ENCODE results near the gene CCR9. TPM values are rescaled to one million over a fixed set of nuclear protein-coding genes. Genes with fewer than 3 reads are reported as not detected.

Gene CCR9
- total and polyA plus RNA-seq, 2 experiments from 2014 or later, result not detected

DNA sequence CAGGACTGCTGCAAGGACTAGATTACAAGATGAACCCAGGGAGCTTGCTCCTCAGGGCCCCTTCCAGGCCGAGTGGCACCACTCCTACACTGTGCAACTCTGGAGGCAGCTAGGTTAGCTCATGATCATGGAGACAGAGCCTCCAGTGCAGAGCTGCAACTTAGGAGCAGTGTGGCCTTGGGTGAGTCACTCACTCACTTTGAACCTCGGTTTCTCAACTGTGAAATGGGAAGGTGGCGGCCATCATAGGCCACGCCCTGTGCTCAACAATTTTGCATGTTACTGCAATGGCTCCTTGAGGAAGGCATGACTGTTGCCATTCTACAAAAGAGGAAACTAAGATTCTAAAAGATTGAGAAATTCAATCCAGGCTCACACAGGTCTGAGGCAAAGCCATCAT is 45.8 kb downstream of the CCR9 start:
- no peak overlapping the region for H2AFZ ChIP-seq
- H4K20me1 ChIP-seq (ENCODE audit: insufficient read depth), result no peaks in the 10 kb centered on the region
- no peaks in the 10 kb centered on the region for H3K9me3 ChIP-seq (ENCODE audit: low read depth)
- peaks cover 8% of the 10 kb centered on the region; the same call in 1 of the 2 replicates for H3K4me1 ChIP-seq (ENCODE audit: insufficient read depth)
- H3K4me3 ChIP-seq, result no peak overlapping the region
- no peak for DNase-seq
- no peak overlapping the region for H3K27ac ChIP-seq
- H3K9ac ChIP-seq, result no peak overlapping the region
- no peaks in the 10 kb centered on the region for H3K27me3 ChIP-seq (replicated peaks; ENCODE audit: insufficient read depth)
- 97 to 98% methylated on average over 4 of the region's 4 CpGs for WGBS, 2 experiments (ENCODE audit: low coverage in 1 of 2, low lambda C conversion rate in 2 of 2, missing lambda C conversion rate in 2 of 2)
- H3F3A ChIP-seq (ENCODE audit: insufficient read depth), result no peaks in the 10 kb centered on the region; the same call in 1 of the 2 replicates
- no peaks in the 10 kb centered on the region for H3K36me3 ChIP-seq (ENCODE audit: low read depth)
- TF ChIP-seq EZH2phosphoT487 (IDR thresholded peaks at IDR 0.05; ENCODE audit: insufficient read depth, low read depth) (no peak), EZH2 (IDR thresholded peaks at IDR 0.05; ENCODE audit: insufficient read depth, poor library complexity, severe bottlenecking) (no peak)
- no peaks in the 10 kb centered on the region for H3K9me2 ChIP-seq (ENCODE audit: insufficient read depth)
- H3K79me2 ChIP-seq (ENCODE audit: insufficient read depth), result no peaks in the 10 kb centered on the region
- in situ Hi-C loops (cut with MboI), result loop anchor here (25.0 kb wide), 1 partner anchor 430 kb away; the partner anchor contains the start of genes CCR2 and CCR5
- no peak overlapping the region for H3K4me2 ChIP-seq (ENCODE audit: unreplicated experiment)

DNA sequence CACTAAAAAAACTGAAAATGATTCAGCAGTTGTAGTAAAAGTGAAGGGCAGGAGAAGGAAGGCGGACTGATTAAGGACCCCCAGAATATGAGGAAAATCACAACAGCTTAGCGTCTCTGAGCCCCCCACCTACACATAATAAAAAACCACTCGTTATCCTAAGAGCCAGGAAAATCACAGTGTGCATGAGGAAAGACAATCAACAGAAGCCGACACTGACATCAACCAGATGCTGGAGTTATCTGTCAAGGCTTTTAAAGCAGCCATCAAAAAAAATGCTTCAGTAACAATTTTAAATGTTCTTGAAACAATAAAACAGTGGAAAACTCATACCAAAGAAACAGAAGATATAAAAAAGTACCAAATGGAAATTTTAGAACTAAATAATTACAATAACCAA is 47.2 kb downstream of the CCR9 start:
- 74 to 77% methylated on average over 4 of the region's 4 CpGs for WGBS, 2 experiments (ENCODE audit: low coverage in 1 of 2, low lambda C conversion rate in 2 of 2, missing lambda C conversion rate in 2 of 2)
- no peak for DNase-seq
- H2AFZ ChIP-seq, result no peak overlapping the region
- H3K27me3 ChIP-seq (replicated peaks; ENCODE audit: insufficient read depth), result no peaks in the 10 kb centered on the region
- H3K9ac ChIP-seq, result no peak overlapping the region
- in situ Hi-C loops (cut with MboI), result loop anchor here (25.0 kb wide), 1 partner anchor 429 kb away; the partner anchor contains the start of genes CCR2 and CCR5
- H3F3A ChIP-seq (ENCODE audit: insufficient read depth), result no peaks in the 10 kb centered on the region
- H3K4me2 ChIP-seq (ENCODE audit: unreplicated experiment), result no peak overlapping the region
- H3K79me2 ChIP-seq (ENCODE audit: insufficient read depth), result no peaks in the 10 kb centered on the region
- H3K9me3 ChIP-seq (ENCODE audit: low read depth), result no peaks in the 10 kb centered on the region
- no peaks in the 10 kb centered on the region for H3K36me3 ChIP-seq (ENCODE audit: low read depth)
- no peaks in the 10 kb centered on the region for H4K20me1 ChIP-seq (ENCODE audit: insufficient read depth)
- no peak overlapping the region for H3K4me3 ChIP-seq
- H3K27ac ChIP-seq, result no peak overlapping the region
- no peaks in the 10 kb centered on the region for H3K4me1 ChIP-seq (ENCODE audit: insufficient read depth)
- TF ChIP-seq EZH2phosphoT487 (IDR thresholded peaks at IDR 0.05; ENCODE audit: insufficient read depth, low read depth) (no peak), EZH2 (IDR thresholded peaks at IDR 0.05; ENCODE audit: insufficient read depth, poor library complexity, severe bottlenecking) (no peak)
- H3K9me2 ChIP-seq (ENCODE audit: insufficient read depth), result no peaks in the 10 kb centered on the region

DNA sequence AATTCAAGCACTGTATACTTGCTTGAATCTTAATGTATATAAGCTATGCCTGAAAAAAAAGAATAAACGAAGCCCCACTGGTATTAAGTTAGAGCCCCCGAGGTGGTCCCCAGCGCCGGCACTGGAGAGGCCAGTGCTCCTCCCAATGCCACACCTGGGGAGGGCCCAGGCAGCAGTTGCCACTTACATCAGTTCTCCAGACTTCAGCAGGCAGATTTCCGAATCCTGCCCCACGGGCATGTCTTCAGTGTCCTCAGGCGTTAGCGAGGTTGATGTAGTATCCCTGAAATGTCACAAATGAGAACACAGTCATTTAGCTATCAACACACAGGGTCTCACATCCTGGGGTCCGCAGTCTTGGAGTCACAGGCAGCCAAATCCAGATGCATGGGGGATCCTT is 49.9 kb downstream of the CCR9 start:
- Histone ChIP-seq H3K27me3 (replicated peaks; ENCODE audit: insufficient read depth) (no peaks in the 10 kb centered on the region), H3K9ac (no peak overlapping the region), H4K20me1 (ENCODE audit: insufficient read depth) (no peaks in the 10 kb centered on the region), H3K36me3 (ENCODE audit: low read depth) (no peaks in the 10 kb centered on the region), H3F3A (ENCODE audit: insufficient read depth) (no peaks in the 10 kb centered on the region), H2AFZ (no peak overlapping the region), H3K4me3 (no peak overlapping the region), H3K9me2 (ENCODE audit: insufficient read depth) (no peaks in the 10 kb centered on the region), H3K27ac (no peak overlapping the region), H3K4me1 (ENCODE audit: insufficient read depth) (peaks cover 5% of the 10 kb centered on the region), H3K4me2 (ENCODE audit: unreplicated experiment) (no peak overlapping the region), H3K9me3 (ENCODE audit: low read depth) (no peaks in the 10 kb centered on the region), H3K79me2 (ENCODE audit: insufficient read depth) (no peaks in the 10 kb centered on the region)
- TF ChIP-seq EZH2 (IDR thresholded peaks at IDR 0.05; ENCODE audit: insufficient read depth, poor library complexity, severe bottlenecking) (no peak), EZH2phosphoT487 (IDR thresholded peaks at IDR 0.05; ENCODE audit: insufficient read depth, low read depth) (no peak)
- in situ Hi-C loops (cut with MboI), result loop anchor here (25.0 kb wide), 1 partner anchor 426 kb away; the partner anchor contains the start of genes CCR2 and CCR5
- WGBS, 2 experiments (ENCODE audit: low coverage in 1 of 2, low lambda C conversion rate in 2 of 2, missing lambda C conversion rate in 2 of 2), result 91 to 93% methylated on average over 9 of the region's 9 CpGs
- DNase-seq, result no peak

DNA sequence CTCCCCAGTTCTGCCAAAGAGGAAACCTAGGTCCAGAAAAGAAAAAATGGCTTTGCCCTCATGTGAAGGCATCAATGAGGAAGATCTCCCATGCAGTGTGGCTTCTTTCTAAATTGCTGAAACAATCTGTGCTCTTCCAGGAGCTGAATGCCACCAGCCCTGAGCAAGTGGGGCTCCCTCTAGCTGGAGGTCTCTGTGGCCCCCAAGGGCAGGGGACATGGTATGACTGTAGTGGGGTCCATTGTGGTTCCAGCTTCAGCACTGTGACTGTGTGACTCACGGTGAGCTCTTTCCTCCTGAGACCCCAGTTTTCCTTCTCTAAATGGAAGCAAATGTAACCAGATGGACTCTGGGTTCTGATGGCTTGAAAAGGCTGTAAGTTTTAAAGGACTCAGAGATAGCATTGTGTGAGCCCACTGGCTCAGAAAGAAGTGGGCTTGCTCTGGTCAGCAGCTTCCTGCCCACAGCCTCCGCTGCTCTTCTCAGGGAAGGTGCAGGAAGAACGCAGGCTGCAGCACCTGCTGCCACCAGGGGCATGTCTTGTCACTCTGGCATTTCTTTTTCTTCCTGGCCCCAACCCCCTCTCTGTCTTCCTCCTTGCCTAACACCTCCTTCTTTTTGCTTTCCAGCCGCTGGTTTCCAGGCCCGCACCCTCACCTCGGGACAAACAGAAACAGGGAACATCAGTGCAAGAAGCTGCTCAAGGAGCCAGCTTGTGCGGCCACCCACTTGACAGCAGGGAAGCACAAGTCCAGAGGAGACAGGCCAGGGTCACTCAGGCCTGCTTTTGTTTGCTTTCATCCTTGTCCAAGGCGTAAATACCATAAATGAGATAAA is 51.1 kb downstream of the CCR9 start:
- H3K4me1 ChIP-seq (ENCODE audit: insufficient read depth), result peaks cover 5% of the 10 kb centered on the region
- H3K79me2 ChIP-seq (ENCODE audit: insufficient read depth), result no peaks in the 10 kb centered on the region
- no peaks in the 10 kb centered on the region for H3K9me3 ChIP-seq (ENCODE audit: low read depth)
- H2AFZ ChIP-seq, result no peak overlapping the region
- H4K20me1 ChIP-seq (ENCODE audit: insufficient read depth), result no peaks in the 10 kb centered on the region
- no peak overlapping the region for H3K27ac ChIP-seq
- no peaks in the 10 kb centered on the region for H3K9me2 ChIP-seq (ENCODE audit: insufficient read depth)
- no peak overlapping the region for H3K9ac ChIP-seq
- no peak overlapping the region for H3K4me2 ChIP-seq (ENCODE audit: unreplicated experiment)
- no peaks in the 10 kb centered on the region for H3K36me3 ChIP-seq (ENCODE audit: low read depth)
- no peak for DNase-seq
- no peaks in the 10 kb centered on the region for H3K27me3 ChIP-seq (replicated peaks; ENCODE audit: insufficient read depth)
- H3K4me3 ChIP-seq, result no peak overlapping the region
- 78 to 81% methylated on average over 8 of the region's 8 CpGs for WGBS, 2 experiments (ENCODE audit: low coverage in 1 of 2, low lambda C conversion rate in 2 of 2, missing lambda C conversion rate in 2 of 2)
- TF ChIP-seq EZH2phosphoT487 (IDR thresholded peaks at IDR 0.05; ENCODE audit: insufficient read depth, low read depth) (no peak), EZH2 (IDR thresholded peaks at IDR 0.05; ENCODE audit: insufficient read depth, poor library complexity, severe bottlenecking) (no peak)
- in situ Hi-C loops (cut with MboI), result loop anchor here (25.0 kb wide), 1 partner anchor 425 kb away; the partner anchor contains the start of genes CCR2 and CCR5
- H3F3A ChIP-seq (ENCODE audit: insufficient read depth), result no peaks in the 10 kb centered on the region

Data from GM23248 (cell line).